Ovary (tissue), 9 donors: Measurements from ENCODE around the gene ENPP7. TPM values are rescaled to one million over a fixed set of nuclear protein-coding genes. Genes with fewer than 3 reads are reported as not detected.

Experiments used
- DNase-seq, 5 donors: peaks; one replicate each; pipeline ENCODE4 v3.0.0-alpha.2; 2019 to 2020
- H3K27ac ChIP-seq, 2 donors: fragments of 200-600 bp; one replicate each; pipeline versions ENCODE4 v1.5.1 to v1.8.0; 2019 to 2022
- H3K27me3 ChIP-seq: fragments of 200-600 bp; one replicate; pipeline ENCODE4 v1.8.0; 2022
- H3K36me3 ChIP-seq: fragments of 200-600 bp; sonication (generic); one replicate; pipeline ENCODE4 v1.5.1; 2019
- H3K4me1 ChIP-seq: one replicate; pipeline ENCODE4 v1.8.1; 2013; ENCODE audit warnings: mild to moderate bottlenecking, moderate library complexity; ENCODE audit not compliant: insufficient read depth
- H3K4me3 ChIP-seq: fragments of 200-600 bp; sonication (generic); one replicate; pipeline ENCODE4 v1.5.1; 2017
- H3K9me3 ChIP-seq, 2 donors: fragments of 200-600 bp in 1 of 2; sonication (generic) in 1 of 2; one replicate each; pipeline versions ENCODE4 v1.5.1 to v1.8.1; 2013 to 2019; ENCODE audit warnings: mild to moderate bottlenecking in 1 of 2, moderate library complexity in 1 of 2
- CTCF ChIP-seq, 3 donors: fragments of 450-650 bp in 2 of 3; fragments of 200-600 bp in 1 of 3; IDR thresholded peaks; one replicate each; pipeline versions ENCODE4 v1.5.1 to v1.8.0; 2016 to 2022; ENCODE audit warnings: antibody characterized with exemption in 3 of 3, mild to moderate bottlenecking in 1 of 3
- EP300 ChIP-seq: sonication (generic); formaldehyde crosslinking; IDR thresholded peaks from one replicate; pipeline ENCODE4 v1.6.1; 2017; ENCODE audit warnings: antibody characterized with exemption
- POLR2A ChIP-seq: fragments of 450-650 bp; IDR thresholded peaks from one replicate; pipeline ENCODE4 v1.6.1; 2017; ENCODE audit warnings: antibody characterized with exemption, mild to moderate bottlenecking, moderate library complexity
- WGBS, 3 donors: extraction: QIAGEN DNeasy Blood & Tissue Kit in 1 of 3; methylation state at CpG; one replicate each; pipeline versions ENCODE4 v1.1.5 to v1.1.7; 2013 to 2017; 5-methylcytosine and 5-hydroxymethylcytosine counted together
- intact Hi-C, 4 donors: fragments of 100-400 bp; cut with DNase I; formaldehyde crosslinking; loops; one replicate each; pipeline versions ENCODE4 v1.11.0 to v1.15.1; 2022 to 2023
- polyA plus RNA-seq, 2 donors: library from polyadenylated mRNA; stranded (reverse); fragments of 200-250 nt in 1 of 2; fragments of 350-450 nt in 1 of 2; fragmentation: Illumina TruSeq in 1 of 2; extraction: RNeasy Lipid Tissue Mini Kit (QIAGEN cat#74804) in 1 of 2; gene quantifications; one replicate each; pipeline ENCODE4 v1.2.3, GENCODE V29; 2013 to 2014
- total RNA-seq, 7 donors: library from RNA; depleted of rRNA in 2 of 7; stranded (reverse); fragments of >200 nt in 2 of 7; fragmentation: NEBNext Ultra II Directional in 3 of 7; extraction: Animal tissue kit (Norgen Biotek cat#: 25700) in 3 of 7; gene quantifications; one replicate each; pipeline versions ENCODE4 v1.1.0 to v1.2.4, GENCODE V29; 2016 to 2023
- donor health status: DM: no; HTN: no; CAD: no; lungs with moderate emphysema.
- donor health status: DM: no; HTN: no; CAD: no.
- donor health status: Bipolar disorder and iron deficiency.
- donor health status: DM: yes; HTN: yes; CAD: no.
- donor health status: DM: no; HTN: no; CAD: no.
- donor health status: DM: yes; HTN: yes; CAD: no.

The ENPP7 gene
- total and polyA plus RNA-seq, 9 donors, result not detected

DNA sequence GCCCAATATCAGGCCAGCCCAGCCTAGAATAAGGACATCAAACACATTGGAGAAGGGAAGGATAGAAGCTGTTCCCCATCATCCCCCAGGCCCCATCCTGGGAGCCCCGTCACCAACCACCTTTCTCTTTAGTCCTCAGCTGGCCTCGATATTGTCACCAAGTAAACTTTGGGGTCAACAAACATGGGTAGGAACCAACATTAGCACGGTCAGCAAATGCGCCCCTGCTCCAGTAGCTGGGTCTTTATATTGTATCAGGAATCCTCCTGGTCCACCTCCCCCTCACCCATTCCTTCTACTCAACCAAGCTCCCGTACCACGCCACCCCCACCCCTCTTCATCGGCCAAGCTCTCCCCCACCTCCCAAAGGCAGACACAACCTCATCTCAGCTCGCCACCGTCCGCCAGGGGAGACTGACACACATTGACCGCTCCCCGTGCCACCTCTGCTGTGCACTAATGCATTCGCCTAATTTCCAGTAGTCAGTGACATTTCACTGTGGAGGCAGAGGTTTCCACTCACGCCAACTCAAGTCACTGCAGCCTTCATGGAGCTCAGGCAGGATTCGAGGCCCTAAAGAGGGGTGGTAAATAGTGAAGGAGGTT lies 26.5 kb downstream of the ENPP7 start:
- DNase-seq, result no peak
- TF ChIP-seq POLR2A, result no peak
- TF ChIP-seq EP300, result no peak
- TF ChIP-seq CTCF (IDR thresholded peaks at IDR 0.05), result no peak
- intact Hi-C loops, result no loop called here
- H3K27ac ChIP-seq, result no peak overlapping the region
- H3K4me1 ChIP-seq, result peaks cover 2% of the 10 kb centered on the region
- 94 to 95% (median 94%) methylated on average over 15 of the region's 15 CpGs for WGBS, 3 donors
- H3K4me3 ChIP-seq, result no peak overlapping the region
- no peaks in the 10 kb centered on the region for H3K9me3 ChIP-seq
- H3K27me3 ChIP-seq, result no peaks in the 10 kb centered on the region
- no peaks in the 10 kb centered on the region for H3K36me3 ChIP-seq

DNA sequence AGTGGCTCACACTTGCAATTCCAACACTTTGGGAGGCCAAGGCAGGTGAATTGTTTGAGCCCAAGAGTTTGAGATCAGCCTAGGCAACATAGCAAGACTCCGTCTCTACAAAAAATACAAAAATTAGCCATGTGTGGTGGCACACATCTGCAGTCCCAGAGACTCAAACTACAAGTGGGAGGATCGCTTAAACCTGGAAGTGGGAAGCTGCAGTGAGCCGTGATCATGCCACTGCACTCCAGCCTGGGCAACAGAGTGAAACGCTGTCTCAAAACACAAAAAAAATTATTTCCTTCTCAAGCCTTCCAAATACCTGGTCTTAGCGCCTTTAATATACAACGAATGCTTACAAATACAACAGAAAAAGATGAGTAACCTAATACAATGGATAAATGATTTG lies 27.5 kb downstream of the ENPP7 start:
- H3K9me3 ChIP-seq, result no peaks in the 10 kb centered on the region
- H3K27me3 ChIP-seq, result no peaks in the 10 kb centered on the region
- DNase-seq, result no peak
- H3K36me3 ChIP-seq, result no peaks in the 10 kb centered on the region
- intact Hi-C loops, result no loop called here
- H3K4me1 ChIP-seq, result peaks cover 2% of the 10 kb centered on the region
- H3K27ac ChIP-seq, result no peak overlapping the region
- no peak overlapping the region for H3K4me3 ChIP-seq
- 86 to 90% (median 88%) methylated on average over 6 of the region's 6 CpGs for WGBS, 3 donors
- TF ChIP-seq POLR2A, result no peak
- TF ChIP-seq CTCF (IDR thresholded peaks at IDR 0.05), result no peak
- TF ChIP-seq EP300, result no peak

DNA sequence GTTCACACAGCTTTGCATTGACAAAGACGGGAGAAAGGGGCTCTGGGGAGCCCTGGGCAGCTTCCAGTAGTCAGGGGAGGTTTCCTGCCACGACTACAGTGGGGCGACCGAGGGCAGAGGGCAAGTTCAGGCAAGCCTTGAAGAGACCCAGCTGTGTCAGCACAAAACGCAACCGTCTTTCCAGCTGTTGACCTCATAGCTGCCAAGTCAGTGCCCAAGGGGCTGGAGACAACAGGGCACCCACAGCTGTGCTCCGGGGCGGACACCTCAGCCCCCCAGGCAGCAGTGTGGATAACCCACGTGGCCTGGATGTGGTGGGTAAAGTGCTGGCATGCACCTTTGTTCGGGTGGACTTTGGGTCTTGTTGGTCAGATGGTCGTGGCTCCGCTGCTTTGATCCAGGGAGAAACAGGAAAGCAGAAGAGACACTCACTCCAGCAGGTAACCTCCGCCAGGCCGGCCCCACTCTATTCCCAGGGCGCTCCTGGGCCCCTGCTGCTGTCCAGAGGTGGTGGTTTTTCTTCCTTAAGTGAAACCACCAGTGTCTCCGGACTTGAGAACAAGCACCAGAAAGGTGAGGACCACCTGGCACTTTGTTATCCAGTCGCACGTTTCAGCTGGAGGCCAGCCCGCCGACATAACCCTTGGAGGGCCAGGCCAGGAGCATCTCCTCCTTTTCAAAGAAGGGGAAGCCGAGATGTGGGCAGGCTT lies 29.6 kb downstream of the ENPP7 start:
- Histone ChIP-seq H3K36me3 (no peaks in the 10 kb centered on the region), H3K27ac (no peak overlapping the region), H3K9me3 (no peaks in the 10 kb centered on the region), H3K4me3 (no peak overlapping the region), H3K27me3 (no peaks in the 10 kb centered on the region), H3K4me1 (no peaks in the 10 kb centered on the region)
- 70 to 77% (median 72%) methylated on average over 21 of the region's 21 CpGs for WGBS, 3 donors
- DNase-seq, result no peak
- TF ChIP-seq CTCF (IDR thresholded peaks at IDR 0.05) (no peak), EP300 (no peak), POLR2A (no peak)
- intact Hi-C loops, result no loop called here

DNA sequence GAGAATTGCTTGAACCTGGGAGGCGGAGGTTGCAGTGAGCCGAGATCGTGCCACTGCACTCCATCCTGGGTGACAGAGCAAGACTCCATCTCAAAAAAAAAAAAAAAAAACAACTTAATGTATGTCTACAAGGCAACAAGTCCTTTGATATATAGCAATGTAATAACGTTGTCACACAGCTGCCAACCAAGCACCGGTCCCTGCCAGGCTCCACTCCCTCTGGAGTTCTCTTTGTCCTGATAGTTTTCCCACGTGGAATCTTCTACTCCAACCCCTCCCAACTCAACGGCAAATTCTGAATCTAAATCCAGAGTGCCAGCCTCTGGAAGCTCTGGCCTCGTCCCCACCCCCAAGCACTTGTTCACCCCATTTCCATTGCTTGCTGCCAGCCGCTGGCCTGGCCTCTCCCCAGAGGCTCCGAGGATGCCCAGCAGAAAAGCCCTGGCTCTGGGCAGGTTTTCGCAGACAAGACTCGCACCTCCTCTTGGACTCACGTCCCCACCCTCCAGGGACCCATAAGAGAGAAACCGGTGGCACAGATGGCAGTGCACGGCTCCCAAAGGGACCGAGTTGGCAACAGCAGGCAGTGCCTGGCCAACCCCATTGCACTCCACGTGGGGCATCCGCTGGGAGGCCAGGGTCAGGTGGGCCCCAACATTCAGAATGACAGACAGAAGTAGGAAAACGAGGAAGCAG lies 31.3 kb downstream of the ENPP7 start:
- DNase-seq, result no peak
- TF ChIP-seq EP300 (no peak), CTCF (IDR thresholded peaks at IDR 0.05) (no peak), POLR2A (no peak)
- H3K9me3 ChIP-seq, result no peaks in the 10 kb centered on the region
- no peak overlapping the region for H3K27ac ChIP-seq
- H3K27me3 ChIP-seq, result no peaks in the 10 kb centered on the region
- no peaks in the 10 kb centered on the region for H3K4me1 ChIP-seq
- intact Hi-C loops, result no loop called here
- no peak overlapping the region for H3K4me3 ChIP-seq
- no peaks in the 10 kb centered on the region for H3K36me3 ChIP-seq
- 78 to 83% (median 81%) methylated on average over 19 of the region's 19 CpGs for WGBS, 3 donors
